ENCODE data around the gene PHF21A.

The PHF21A gene

GRCh38 chr11:45931739-45932138 lies 189.5 kb downstream of the PHF21A start:
- DNase-seq = no peak

GRCh38 chr11:45930951-45931570 lies 190.2 kb downstream of the PHF21A start:
- no peak for DNase-seq

GRCh38 chr11:45930031-45930794 lies 191.0 kb downstream of the PHF21A start:
- DNase-seq = peak; percentile 87

GRCh38 chr11:45929486-45930030 lies 191.7 kb downstream of the PHF21A start:
- DNase-seq = no peak

- no peak for DNase-seq
Observed at GRCh38 chr11:45928535-45929215, 192.6 kb downstream of the PHF21A start.

GRCh38 chr11:45927684-45928413 lies 193.4 kb downstream of the PHF21A start:
- DNase-seq = no peak

GRCh38 chr11:45927332-45927683 lies 193.9 kb downstream of the PHF21A start:
- no peak for DNase-seq

- no peak for DNase-seq
Observed at GRCh38 chr11:45926536-45927331, 194.5 kb downstream of the PHF21A start.

- no peak for DNase-seq
Observed at GRCh38 chr11:45926001-45926401, 195.3 kb downstream of the PHF21A start.

- DNase-seq = no peak
Observed at GRCh38 chr11:45925550-45925949, 195.7 kb downstream of the PHF21A start.

- no peak for DNase-seq
Observed at GRCh38 chr11:45924927-45925326, 196.3 kb downstream of the PHF21A start.

- no peak for DNase-seq
Observed at GRCh38 chr11:45924036-45924915, 197.0 kb downstream of the PHF21A start.

- peak; percentile 88 for DNase-seq
Observed at GRCh38 chr11:45922425-45923082, 198.7 kb downstream of the PHF21A start, which contains the start of gene LARGE2. Gene LARGE2, plus strand, starts transcription at chr11:45922656. Its CDS starts 227 bp downstream, at chr11:45922883.

- DNase-seq = peak; percentile 93
Observed at GRCh38 chr11:45921561-45922424, 199.5 kb downstream of the PHF21A start.

GRCh38 chr11:45920531-45921477 lies 200.4 kb downstream of the PHF21A start:
- no peak for DNase-seq

GRCh38 chr11:45919806-45920530 lies 201.3 kb downstream of the PHF21A start:
- no peak for DNase-seq

- DNase-seq = no peak
Observed at GRCh38 chr11:45918962-45919675, 202.1 kb downstream of the PHF21A start.

All from NCI-H1105 (cell line).